Measurements from ENCODE around the gene CNOT6L.
A peak's percentile ranks its signal among the peaks of the same experiment; 100 is the strongest.
"Not testable (repeated sequence)": the region's sequence is repeated elsewhere in the genome, so short reads cannot be mapped to it uniquely, and the experiment has no call there.

CNOT6L gene

GRCh38 chr4:77819843-77820648 lies 878 bp upstream of the CNOT6L start:
- peak; percentile 90 for DNase-seq

DNA sequence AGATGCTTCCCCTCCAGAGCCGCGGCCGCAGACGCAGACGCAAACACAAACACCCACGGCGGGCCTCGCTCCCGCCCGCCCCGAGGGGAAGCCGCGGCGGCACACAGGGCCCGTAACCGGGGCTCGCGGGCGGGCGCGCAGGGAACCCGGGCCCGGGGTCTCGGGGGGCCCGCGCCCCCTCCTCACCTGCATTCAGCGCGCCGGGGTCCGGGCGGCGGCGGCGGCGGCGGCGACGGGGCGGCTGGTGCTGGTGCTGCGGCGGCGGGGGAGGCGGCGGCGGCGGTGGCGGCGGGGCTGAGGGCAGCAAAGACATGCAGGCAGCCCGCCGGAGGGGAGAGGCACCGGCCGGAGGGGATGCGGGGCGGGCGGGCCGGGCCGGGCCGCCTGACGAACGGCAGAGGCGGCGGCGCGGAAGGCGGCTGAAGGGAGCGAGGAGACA lies 255 bp upstream of the CNOT6L start:
- DNase-seq = no peak

DNA sequence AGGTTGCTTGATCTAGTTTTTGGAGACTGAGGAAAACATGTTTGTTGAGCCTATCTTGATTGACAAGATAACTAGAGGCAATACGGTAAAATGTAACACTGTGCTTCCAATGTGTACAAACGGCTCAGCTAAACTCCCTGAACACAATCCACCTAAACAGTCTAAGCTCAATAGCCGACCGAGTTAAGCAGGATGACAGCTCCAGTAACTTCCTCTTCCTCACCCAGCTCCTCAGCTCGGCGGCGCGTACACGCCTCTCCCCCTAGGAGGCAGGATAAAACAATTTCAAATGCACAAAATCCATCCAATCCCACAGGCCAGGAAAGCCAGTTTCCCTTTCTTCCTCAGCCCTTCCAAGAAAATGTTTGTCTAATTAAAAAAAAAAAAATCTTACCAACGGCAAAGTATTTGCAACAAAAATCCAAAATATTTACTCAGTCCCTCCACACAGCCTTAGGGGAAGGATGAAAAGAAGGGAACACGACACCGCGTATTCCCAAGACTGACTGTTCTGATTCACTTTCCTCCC lies 1.0 kb downstream of the CNOT6L start:
- DNase-seq = peak; percentile 51

- DNase-seq = no peak
These were observed 1.7 kb downstream of the CNOT6L start for GRCh38 chr4:77817304-77818072.

DNA sequence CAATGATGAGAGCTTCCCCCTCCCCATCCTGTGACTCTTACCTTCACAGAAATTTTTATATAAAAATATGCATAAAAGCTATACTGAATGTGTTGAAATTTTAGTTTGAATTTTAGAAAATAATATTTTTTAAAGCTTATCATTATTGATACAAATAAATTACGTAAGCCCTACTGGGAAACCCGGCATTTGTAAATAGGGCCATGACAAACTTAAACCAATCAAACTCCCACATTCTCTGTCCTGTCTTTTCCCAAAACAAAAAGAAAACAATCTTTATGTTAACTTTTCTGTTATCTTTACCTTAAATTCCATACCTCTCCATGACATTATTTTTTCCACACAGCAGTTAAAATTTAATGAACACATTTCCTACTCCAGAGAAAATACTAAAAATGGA lies 2.6 kb downstream of the CNOT6L start:
- DNase-seq = no peak

DNA sequence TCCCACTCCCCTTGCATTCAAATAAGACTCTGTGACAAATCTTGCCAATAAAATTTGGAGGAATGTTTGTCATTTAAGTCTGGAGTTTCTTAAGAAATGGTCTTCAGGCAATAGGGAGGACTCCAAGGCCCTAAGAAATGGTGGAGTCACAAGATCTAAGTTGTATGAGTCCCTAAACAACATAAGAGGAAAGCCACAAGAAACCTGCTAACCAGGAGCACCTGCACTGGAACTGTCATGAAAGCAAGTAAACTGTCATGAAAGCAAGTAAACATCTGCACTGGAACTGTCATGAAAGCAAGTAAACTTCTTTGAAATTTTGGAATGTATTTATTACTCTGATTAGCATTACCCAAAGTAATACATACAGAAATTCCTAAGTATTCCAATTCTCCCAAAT lies 3.5 kb downstream of the CNOT6L start:
- DNase-seq = no peak

- DNase-seq = no peak
These were observed 13.3 kb downstream of the CNOT6L start for GRCh38 chr4:77805840-77806239.

DNA sequence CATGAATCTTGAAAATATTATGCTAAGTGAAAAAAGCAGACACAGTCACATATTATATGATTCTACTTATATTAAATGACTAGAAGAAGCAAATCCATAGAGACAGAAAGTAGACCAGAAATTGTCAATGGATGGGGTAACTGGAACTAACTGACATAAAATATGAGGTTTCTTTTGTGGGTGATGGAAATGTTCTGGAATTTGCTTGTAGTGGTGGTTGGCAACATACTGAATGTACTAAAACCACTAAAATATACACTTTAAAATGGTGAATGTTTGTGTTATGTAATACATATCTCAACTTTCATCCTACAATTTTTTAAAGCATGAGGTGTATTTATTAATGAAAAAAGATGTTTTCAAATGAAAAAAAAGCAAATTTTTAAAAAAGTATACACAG lies 14.7 kb downstream of the CNOT6L start:
- no peak for DNase-seq

- no peak for DNase-seq
These were observed 16.8 kb downstream of the CNOT6L start for GRCh38 chr4:77802402-77802801.

- DNase-seq = no peak
These were observed 17.9 kb downstream of the CNOT6L start for GRCh38 chr4:77801260-77801608.

DNA sequence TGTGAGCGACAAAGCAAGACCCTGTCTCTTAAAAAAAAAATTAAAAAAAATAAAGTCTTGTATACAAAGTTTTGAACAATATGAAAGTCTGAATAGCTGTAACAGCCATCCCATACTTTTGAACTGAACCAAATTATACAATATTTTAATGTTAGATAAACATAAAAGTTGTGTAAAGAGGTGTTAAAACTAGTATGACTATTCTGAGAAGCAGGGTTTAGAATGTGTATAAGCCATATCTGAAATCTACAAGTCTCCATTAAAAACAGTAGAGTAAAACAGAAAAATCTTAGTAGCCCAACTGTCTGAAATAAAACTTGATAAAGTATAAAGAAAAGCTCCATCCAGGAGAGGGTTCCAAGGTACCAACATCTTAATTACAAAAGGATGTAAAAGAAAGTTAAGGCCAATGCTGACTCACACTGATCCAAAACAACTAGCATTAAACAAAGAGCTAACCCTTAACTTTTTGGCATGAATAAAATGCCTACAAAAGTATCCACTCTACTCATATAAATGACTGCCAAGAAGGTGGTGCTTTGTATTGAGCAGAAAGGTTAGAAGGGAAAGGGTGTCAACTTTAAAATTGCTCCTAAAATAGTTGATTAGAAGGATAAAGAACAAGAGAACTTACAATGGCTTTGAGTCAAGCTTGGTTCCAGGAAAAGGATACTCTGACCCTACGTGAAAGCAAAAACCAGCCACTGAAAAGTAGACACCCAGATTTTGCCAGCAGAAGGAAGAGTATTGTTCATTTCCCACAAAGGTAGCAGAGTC lies 18.5 kb downstream of the CNOT6L start:
- no peak for DNase-seq

DNA sequence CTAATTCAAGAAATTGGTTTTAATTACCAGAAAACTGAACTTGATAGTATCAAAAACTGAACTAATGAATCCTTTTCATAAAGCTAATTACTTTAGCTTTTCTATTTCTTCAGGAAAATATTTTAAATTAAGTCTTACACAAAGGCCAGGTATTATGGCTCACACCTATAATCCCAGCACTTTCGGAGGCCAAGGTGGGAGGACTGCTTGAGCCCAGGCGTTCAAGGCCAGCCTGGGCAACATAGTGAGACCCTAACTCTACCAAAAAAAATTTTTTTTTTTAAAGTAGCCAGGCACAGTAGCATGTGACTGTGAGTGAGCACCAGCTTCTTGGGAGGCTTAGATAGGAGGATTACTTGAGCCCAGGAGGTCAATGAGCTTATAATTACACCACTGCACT lies 19.1 kb downstream of the CNOT6L start:
- no peak for DNase-seq

- no peak for DNase-seq
These were observed 20.8 kb downstream of the CNOT6L start for GRCh38 chr4:77798385-77798784.

- DNase-seq = no peak
These were observed 21.9 kb downstream of the CNOT6L start for GRCh38 chr4:77797239-77797638.

GRCh38 chr4:77795326-77795725 lies 23.8 kb downstream of the CNOT6L start:
- DNase-seq = no peak

- DNase-seq = no peak
These were observed 29.0 kb downstream of the CNOT6L start for GRCh38 chr4:77790146-77790545.

- DNase-seq = no peak
These were observed 30.2 kb downstream of the CNOT6L start for GRCh38 chr4:77788990-77789389.

GRCh38 chr4:77787969-77788368 lies 31.2 kb downstream of the CNOT6L start:
- DNase-seq = no peak

GRCh38 chr4:77785669-77786068 lies 33.5 kb downstream of the CNOT6L start:
- no peak for DNase-seq

GRCh38 chr4:77783895-77784294 lies 35.3 kb downstream of the CNOT6L start:
- no peak for DNase-seq

DNA sequence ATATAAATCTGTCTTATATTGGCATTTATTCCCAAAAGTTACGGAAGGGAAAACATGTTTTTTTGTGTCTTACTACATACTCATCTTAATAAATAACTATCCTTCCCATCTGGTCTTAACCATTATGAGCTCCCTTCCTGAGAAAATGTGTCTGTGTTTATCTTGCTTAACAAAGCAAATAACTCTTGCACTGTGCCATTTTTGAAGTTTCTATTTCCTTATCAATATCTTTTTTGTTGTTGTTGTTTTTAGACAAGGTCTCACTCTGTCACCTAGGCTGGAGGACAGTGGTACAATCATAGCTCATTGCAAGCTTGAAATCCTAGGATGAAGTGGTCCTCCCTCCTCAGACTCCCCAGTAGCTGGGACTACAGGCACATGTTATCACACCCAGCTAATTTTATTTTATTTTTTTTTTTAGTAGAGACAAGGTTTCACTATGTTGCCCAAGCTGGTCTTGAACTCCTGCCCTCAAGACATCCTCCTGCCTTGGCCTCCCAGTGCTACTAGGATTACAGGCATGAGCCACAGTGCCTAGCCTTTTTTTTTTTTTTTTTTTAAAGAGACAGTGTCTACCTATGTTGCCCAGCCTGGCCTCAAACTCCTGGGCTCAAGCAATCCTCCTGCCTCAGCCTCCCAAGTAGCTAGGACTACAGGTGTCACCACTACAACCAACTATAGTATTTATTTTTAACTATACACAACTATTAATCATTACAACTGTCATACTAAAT lies 36.9 kb downstream of the CNOT6L start:
- no peak for DNase-seq

DNA sequence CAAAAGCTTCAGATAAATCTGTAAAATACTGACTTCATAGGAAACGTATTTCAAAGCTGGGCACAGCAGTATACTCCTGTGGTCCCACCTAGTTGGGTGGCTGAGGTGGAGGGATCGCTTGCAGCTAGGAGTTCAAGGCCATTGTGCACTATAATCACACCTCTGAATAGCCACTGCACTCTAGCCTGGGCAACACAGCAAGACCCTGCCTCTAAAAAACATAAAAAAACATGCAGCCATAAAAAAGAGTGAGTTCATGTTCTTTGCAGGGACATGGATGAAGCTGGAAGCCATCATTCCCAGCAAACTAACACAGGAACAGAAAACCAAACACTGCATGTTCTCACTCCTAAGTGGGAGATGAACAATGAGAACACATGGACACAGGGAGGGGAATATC lies 38.4 kb downstream of the CNOT6L start:
- DNase-seq = not testable (repeated sequence)
